ENCODE measurements around the gene TMC2. TPM values are rescaled to one million over a fixed set of nuclear protein-coding genes. Genes with fewer than 3 reads are reported as not detected.

Gene TMC2
- total RNA-seq, 1 donor from 2014 or later: not detected

DNA sequence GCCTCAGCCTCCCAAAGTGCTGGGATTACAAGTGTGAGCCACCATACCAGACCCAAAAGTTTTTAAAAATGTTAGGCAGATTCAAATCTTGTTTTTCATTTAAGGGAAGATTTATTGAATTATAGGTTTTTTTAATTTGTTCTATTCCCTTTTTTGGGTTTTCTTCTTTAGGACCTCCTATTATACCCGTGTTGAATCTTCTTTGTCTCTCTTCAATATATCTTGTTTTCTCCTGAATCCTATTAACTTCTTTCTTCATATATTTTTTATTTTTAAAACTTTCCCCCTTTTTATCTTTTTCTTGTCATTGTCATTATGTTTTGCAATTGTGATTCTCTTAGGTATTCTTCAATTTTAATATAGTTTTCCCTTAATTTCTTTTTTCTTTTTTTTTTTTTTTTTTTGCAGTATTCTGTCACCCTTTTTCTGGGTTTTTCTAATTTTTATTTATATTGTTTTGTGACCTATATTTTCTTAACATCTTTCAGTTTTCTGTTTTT lies 70.2 kb downstream of the TMC2 start:
- H3K9me3 Mint-ChIP-seq: peaks cover 16% of the 10 kb centered on the region

GRCh38 chr20:2610326-2610725 lies 74.0 kb downstream of the TMC2 start:
- no peaks in the 10 kb centered on the region for H3K36me3 ChIP-seq
- no peaks in the 10 kb centered on the region for H3K79me2 ChIP-seq (ENCODE audit: low read depth)
- H3K27ac Mint-ChIP-seq: no peak overlapping the region
- no peak overlapping the region for H3K4me3 ChIP-seq
- TF ChIP-seq EZH2 (IDR thresholded peaks at IDR 0.05): no peak
- TF ChIP-seq, protein P1, sequence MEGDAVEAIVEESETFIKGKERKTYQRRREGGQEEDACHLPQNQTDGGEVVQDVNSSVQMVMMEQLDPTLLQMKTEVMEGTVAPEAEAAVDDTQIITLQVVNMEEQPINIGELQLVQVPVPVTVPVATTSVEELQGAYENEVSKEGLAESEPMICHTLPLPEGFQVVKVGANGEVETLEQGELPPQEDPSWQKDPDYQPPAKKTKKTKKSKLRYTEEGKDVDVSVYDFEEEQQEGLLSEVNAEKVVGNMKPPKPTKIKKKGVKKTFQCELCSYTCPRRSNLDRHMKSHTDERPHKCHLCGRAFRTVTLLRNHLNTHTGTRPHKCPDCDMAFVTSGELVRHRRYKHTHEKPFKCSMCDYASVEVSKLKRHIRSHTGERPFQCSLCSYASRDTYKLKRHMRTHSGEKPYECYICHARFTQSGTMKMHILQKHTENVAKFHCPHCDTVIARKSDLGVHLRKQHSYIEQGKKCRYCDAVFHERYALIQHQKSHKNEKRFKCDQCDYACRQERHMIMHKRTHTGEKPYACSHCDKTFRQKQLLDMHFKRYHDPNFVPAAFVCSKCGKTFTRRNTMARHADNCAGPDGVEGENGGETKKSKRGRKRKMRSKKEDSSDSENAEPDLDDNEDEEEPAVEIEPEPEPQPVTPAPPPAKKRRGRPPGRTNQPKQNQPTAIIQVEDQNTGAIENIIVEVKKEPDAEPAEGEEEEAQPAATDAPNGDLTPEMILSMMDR (IDR thresholded peaks at IDR 0.05): no peak
- TF ChIP-seq EZH2phosphoT487 (IDR thresholded peaks at IDR 0.05): no peak
- H3K36me3 Mint-ChIP-seq: no peaks in the 10 kb centered on the region
- H3K4me3 Mint-ChIP-seq: no peak overlapping the region
- peaks cover 4% of the 10 kb centered on the region for H3K27me3 Mint-ChIP-seq (ENCODE audit: insufficient read depth, low read depth)
- H3K9ac ChIP-seq: no peak overlapping the region
- H3K27ac ChIP-seq: no peak overlapping the region
- H3F3A ChIP-seq (ENCODE audit: low read depth): no peaks in the 10 kb centered on the region
- H3K4me1 ChIP-seq: no peaks in the 10 kb centered on the region
- peaks cover 7% of the 10 kb centered on the region for H3K9me3 ChIP-seq (ENCODE audit: low read depth)
- H3K4me2 ChIP-seq: no peak overlapping the region
- H3K4me1 Mint-ChIP-seq: no peaks in the 10 kb centered on the region
- no peak overlapping the region for H2AFZ ChIP-seq (replicated peaks)
- DNase-seq (ENCODE audit: low spot score): no peak
- no peaks in the 10 kb centered on the region for H4K20me1 ChIP-seq (ENCODE audit: low read depth)
- H3K9me3 Mint-ChIP-seq: peaks cover 14% of the 10 kb centered on the region
- peaks cover 8% of the 10 kb centered on the region for H3K27me3 ChIP-seq

More for the DNA sequence above, 70.2 kb downstream of the TMC2 start:
- Mint-ChIP-seq H3K4me3 (no peak overlapping the region), H3K4me1 (no peaks in the 10 kb centered on the region), H3K36me3 (no peaks in the 10 kb centered on the region), H3K27ac (no peak overlapping the region), H3K27me3 (ENCODE audit: insufficient read depth, low read depth) (peaks cover 4% of the 10 kb centered on the region)
- Histone ChIP-seq H3K36me3 (no peaks in the 10 kb centered on the region), H3K79me2 (ENCODE audit: low read depth) (no peaks in the 10 kb centered on the region), H3K4me2 (no peak overlapping the region), H4K20me1 (ENCODE audit: low read depth) (no peaks in the 10 kb centered on the region), H3K4me1 (no peaks in the 10 kb centered on the region), H3K4me3 (no peak overlapping the region), H3K27me3 (peaks cover 8% of the 10 kb centered on the region), H3K9ac (no peak overlapping the region), H2AFZ (replicated peaks) (no peak overlapping the region), H3K27ac (no peak overlapping the region), H3K9me3 (ENCODE audit: low read depth) (peaks cover 7% of the 10 kb centered on the region), H3F3A (ENCODE audit: low read depth) (no peaks in the 10 kb centered on the region)
- TF ChIP-seq EZH2 (IDR thresholded peaks at IDR 0.05): no peak
- TF ChIP-seq, protein P1 (IDR thresholded peaks at IDR 0.05): no peak
- no peak for TF ChIP-seq EZH2phosphoT487 (IDR thresholded peaks at IDR 0.05)
- DNase-seq (ENCODE audit: low spot score): no peak

DNA sequence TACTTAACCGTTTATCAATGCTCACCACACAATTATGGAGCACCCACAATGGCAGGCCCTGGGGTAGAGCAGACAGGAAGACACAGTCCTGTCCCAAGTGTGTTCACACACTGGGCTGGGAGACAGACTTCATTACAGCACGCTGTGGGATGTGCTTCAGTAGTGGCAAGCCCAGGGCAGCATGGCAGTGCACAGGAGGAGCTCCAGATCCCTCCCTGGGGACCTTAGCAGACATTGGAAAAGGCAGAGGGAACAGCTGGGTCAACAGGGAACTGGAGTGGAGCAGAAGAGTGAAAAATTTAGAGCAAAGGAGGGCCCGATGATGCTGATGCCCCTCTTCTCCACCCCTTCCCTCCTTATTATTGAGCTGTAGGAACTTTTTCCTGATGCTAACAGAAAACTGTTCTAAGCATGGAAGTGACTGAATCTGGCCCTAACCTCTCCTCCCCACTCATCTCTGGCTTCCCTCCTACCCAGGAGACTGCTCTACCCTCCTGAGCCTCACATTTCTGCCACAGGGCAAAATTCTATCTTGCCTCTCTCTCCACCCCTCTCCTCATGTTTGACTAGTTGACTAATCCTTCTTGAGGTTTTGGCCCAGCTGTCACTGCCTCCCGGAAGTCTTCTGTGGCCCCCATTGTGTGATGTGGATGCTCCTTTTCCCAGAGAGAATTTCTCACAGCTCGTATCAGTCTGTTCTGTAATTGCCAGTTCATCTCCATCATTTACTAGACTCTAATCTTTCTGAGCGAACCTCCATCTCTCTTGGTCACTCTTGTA lies 74.8 kb downstream of the TMC2 start:
- Histone ChIP-seq H3K4me1 (no peaks in the 10 kb centered on the region), H3K9ac (no peak overlapping the region), H3K27ac (no peak overlapping the region), H3F3A (ENCODE audit: low read depth) (no peaks in the 10 kb centered on the region), H3K27me3 (peaks cover 13% of the 10 kb centered on the region), H2AFZ (replicated peaks) (no peak overlapping the region), H3K4me2 (no peak overlapping the region), H4K20me1 (ENCODE audit: low read depth) (no peaks in the 10 kb centered on the region), H3K36me3 (no peaks in the 10 kb centered on the region), H3K79me2 (ENCODE audit: low read depth) (no peaks in the 10 kb centered on the region), H3K4me3 (no peak overlapping the region), H3K9me3 (ENCODE audit: low read depth) (peaks cover 7% of the 10 kb centered on the region)
- H3K4me1 Mint-ChIP-seq: no peaks in the 10 kb centered on the region
- H3K9me3 Mint-ChIP-seq: peaks cover 13% of the 10 kb centered on the region
- no peaks in the 10 kb centered on the region for H3K36me3 Mint-ChIP-seq
- no peak overlapping the region for H3K27ac Mint-ChIP-seq
- DNase-seq (ENCODE audit: low spot score): no peak
- peaks cover 4% of the 10 kb centered on the region for H3K27me3 Mint-ChIP-seq (ENCODE audit: insufficient read depth, low read depth)
- no peak overlapping the region for H3K4me3 Mint-ChIP-seq
- TF ChIP-seq EZH2 (IDR thresholded peaks at IDR 0.05) (no peak), EZH2phosphoT487 (IDR thresholded peaks at IDR 0.05) (no peak)
- TF ChIP-seq, protein P1 (IDR thresholded peaks at IDR 0.05): no peak

Measured in neural progenitor cell (in vitro differentiated cells).